KMS-11 (cell line): ENCODE data around the gene SLK.

ENCODE experiments used
- H2AFZ ChIP-seq: fragments of 200-600 bp; sonication (generic); 2 replicates; pipeline ENCODE4 v1.6.1; 2016; ENCODE audit warnings: antibody characterized with exemption, mixed run types, low read depth
- H3K27ac ChIP-seq: fragments of 200-600 bp; sonication (generic); 2 replicates; pipeline ENCODE4 v1.6.1; 2016; ENCODE audit warnings: mild to moderate bottlenecking, mixed run types
- H3K27me3 ChIP-seq: fragments of 200-600 bp; sonication (generic); 2 replicates; pipeline ENCODE4 v1.6.1; 2017; ENCODE audit warnings: mild to moderate bottlenecking, low read depth, mixed run types, moderate library complexity; ENCODE audit not compliant: insufficient read depth
- H3K36me3 ChIP-seq: fragments of 200-600 bp; sonication (generic); 2 replicates; pipeline ENCODE4 v1.6.1; 2017; ENCODE audit warnings: mild to moderate bottlenecking, mixed run types; ENCODE audit not compliant: insufficient read depth
- H3K4me1 ChIP-seq: fragments of 200-600 bp; sonication (generic); 2 replicates; pipeline ENCODE4 v1.6.1; 2016; ENCODE audit warnings: mild to moderate bottlenecking, low read depth, mixed run types; ENCODE audit not compliant: poor library complexity, severe bottlenecking
- H3K4me2 ChIP-seq: fragments of 200-600 bp; sonication (generic); 2 replicates; pipeline ENCODE4 v1.7.0; 2016; ENCODE audit warnings: mild to moderate bottlenecking, mixed run types
- H3K4me3 ChIP-seq: fragments of 200-600 bp; sonication (generic); IDR thresholded peaks from 2 replicates; pipeline ENCODE4 v1.6.1; 2017; ENCODE audit warnings: low read depth, low read length, mixed read lengths; ENCODE audit not compliant: insufficient read depth
- H3K79me2 ChIP-seq: fragments of 200-600 bp; sonication (generic); 2 replicates; pipeline ENCODE4 v1.6.1; 2016; ENCODE audit warnings: low read depth, mixed run types; ENCODE audit not compliant: insufficient read depth
- H3K9ac ChIP-seq: fragments of 200-600 bp; sonication (generic); 2 replicates; pipeline ENCODE4 v1.6.1; 2016; ENCODE audit warnings: mild to moderate bottlenecking, mixed run types
- H4K20me1 ChIP-seq: fragments of 200-600 bp; sonication (generic); 2 replicates; pipeline ENCODE4 v1.6.1; 2016; ENCODE audit warnings: mild to moderate bottlenecking, mixed run types; ENCODE audit not compliant: insufficient read depth
- TF ChIP-seq, protein P1 (sequence below): fragments of 200-600 bp; sonication (generic); conservative IDR thresholded peaks from 2 replicates; pipeline ENCODE4 v1.6.1; 2017; ENCODE audit warnings: low read depth, mild to moderate bottlenecking, antibody characterized with exemption, low read length, moderate library complexity, mixed read lengths

Gene SLK

DNA sequence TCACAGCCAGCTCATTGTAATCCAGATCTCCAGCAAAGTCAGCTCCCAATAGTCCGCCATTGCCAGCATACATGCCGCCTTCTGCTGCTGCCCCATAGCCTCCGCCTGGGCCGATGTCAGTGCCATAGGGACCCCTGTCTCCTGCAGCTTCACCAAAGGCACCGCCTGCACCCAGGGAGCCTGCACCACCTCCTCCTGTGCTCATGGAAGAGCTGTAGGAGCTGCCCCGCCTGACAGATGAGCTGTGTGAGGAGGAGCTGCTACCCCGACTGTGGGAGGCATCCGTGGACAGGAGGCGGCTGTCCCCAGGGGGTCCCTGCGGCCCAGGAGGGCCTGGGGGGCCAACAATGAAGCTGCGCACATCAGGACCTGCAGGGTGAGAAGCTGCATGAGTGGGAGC lies 67.0 kb downstream of the SLK start:
- Histone ChIP-seq H4K20me1 (no peaks in the 10 kb centered on the region), H3K79me2 (no peaks in the 10 kb centered on the region), H3K36me3 (no peaks in the 10 kb centered on the region), H3K4me2 (no peak overlapping the region), H2AFZ (no peak overlapping the region), H3K4me3 (no peak overlapping the region), H3K4me1 (no peaks in the 10 kb centered on the region), H3K27ac (no peak overlapping the region), H3K9ac (no peak overlapping the region), H3K27me3 (no peaks in the 10 kb centered on the region)
- TF ChIP-seq, protein P1, sequence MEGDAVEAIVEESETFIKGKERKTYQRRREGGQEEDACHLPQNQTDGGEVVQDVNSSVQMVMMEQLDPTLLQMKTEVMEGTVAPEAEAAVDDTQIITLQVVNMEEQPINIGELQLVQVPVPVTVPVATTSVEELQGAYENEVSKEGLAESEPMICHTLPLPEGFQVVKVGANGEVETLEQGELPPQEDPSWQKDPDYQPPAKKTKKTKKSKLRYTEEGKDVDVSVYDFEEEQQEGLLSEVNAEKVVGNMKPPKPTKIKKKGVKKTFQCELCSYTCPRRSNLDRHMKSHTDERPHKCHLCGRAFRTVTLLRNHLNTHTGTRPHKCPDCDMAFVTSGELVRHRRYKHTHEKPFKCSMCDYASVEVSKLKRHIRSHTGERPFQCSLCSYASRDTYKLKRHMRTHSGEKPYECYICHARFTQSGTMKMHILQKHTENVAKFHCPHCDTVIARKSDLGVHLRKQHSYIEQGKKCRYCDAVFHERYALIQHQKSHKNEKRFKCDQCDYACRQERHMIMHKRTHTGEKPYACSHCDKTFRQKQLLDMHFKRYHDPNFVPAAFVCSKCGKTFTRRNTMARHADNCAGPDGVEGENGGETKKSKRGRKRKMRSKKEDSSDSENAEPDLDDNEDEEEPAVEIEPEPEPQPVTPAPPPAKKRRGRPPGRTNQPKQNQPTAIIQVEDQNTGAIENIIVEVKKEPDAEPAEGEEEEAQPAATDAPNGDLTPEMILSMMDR, result no peak

DNA sequence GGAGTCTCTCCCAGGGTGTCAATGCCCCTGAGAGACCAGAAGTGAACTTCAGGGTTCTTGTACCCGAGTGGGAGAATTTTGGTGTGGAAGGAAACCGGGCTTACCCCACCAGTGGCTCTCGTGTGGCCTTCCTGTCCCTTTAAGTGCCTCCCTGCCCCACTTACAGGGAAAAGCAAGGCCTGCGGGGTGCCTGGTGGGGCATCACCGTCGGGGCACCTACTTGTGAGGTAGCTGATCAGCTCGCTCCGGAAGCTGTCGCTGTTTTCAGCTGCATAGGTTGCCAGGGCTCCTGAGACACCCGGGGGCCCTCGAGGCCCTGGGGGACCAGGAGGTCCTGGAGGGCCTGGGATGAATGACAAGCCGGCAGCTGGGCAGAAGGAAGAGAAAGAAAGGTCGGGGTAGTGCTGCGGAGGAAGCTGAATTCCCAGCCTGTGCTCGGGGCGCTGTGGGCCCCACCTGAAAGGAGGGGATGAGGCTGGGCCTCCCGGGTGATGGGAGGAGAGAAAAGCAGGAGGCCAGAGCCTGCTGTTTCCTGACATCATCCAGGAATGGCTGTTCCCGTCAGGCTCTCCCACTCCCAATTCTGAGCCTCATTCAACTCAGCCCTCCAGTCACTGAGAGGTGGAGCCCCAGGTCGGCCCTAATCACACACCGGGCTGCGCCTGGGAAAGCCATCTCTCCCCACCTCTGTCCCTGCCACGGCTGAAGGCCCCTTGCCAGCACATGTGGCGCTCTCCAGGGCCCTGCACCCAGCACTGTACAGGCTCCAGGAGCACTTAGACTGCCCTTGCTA lies 67.7 kb downstream of the SLK start:
- no peaks in the 10 kb centered on the region for H3K27me3 ChIP-seq
- H3K36me3 ChIP-seq, result no peaks in the 10 kb centered on the region
- no peak overlapping the region for H3K9ac ChIP-seq
- H3K79me2 ChIP-seq, result no peaks in the 10 kb centered on the region
- TF ChIP-seq, protein P1, result no peak
- H3K4me3 ChIP-seq, result no peak overlapping the region
- no peak overlapping the region for H3K4me2 ChIP-seq
- H3K4me1 ChIP-seq, result no peaks in the 10 kb centered on the region
- no peaks in the 10 kb centered on the region for H4K20me1 ChIP-seq
- H2AFZ ChIP-seq, result no peak overlapping the region
- H3K27ac ChIP-seq, result no peak overlapping the region

DNA sequence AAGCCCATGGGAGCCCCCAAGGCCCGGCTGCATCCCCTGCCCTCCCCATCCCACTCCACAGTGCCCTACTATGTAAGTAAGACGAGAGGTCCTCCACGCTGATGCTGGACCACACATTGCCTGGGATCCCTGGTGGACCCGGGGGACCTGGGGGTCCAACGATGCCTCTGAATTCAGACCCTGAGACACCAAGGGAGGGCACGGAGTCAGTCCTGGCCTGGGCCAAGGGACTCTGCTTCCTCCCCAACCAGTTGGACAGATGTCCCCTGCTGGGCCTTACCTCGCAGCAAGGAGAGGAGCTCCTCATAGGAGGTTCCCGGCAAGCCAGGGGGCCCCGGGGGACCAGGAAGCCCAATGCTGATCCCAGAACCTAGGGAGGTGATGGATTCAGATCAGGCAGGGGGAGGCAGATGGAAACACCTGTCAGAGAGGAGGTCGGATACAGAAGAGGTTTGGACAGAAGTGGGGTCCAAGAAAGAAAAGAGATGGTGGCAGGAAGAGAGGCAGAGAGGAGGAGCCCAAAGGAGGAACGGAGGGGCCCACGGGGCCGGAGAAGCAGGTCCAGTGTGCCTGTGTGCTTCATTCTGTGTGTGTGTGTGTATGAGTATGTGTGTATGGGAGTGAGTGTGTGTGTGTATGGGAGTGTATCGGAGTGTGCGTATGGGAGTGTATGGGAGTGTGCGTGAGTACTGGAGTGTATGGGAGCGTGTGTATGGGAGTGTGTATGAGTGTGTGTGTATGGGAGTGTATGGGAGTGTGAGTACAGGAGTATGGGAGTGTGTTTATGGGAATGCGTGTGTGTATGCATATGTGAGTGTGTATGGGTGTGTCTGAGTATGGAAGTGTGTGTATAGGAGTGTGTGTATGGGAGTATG lies 68.5 kb downstream of the SLK start:
- Histone ChIP-seq H3K27ac (no peak overlapping the region), H3K4me1 (no peaks in the 10 kb centered on the region), H3K4me2 (no peak overlapping the region), H4K20me1 (no peaks in the 10 kb centered on the region), H2AFZ (no peak overlapping the region), H3K36me3 (no peaks in the 10 kb centered on the region), H3K9ac (no peak overlapping the region), H3K4me3 (no peak overlapping the region), H3K27me3 (no peaks in the 10 kb centered on the region), H3K79me2 (no peaks in the 10 kb centered on the region)
- TF ChIP-seq, protein P1, result no peak

DNA sequence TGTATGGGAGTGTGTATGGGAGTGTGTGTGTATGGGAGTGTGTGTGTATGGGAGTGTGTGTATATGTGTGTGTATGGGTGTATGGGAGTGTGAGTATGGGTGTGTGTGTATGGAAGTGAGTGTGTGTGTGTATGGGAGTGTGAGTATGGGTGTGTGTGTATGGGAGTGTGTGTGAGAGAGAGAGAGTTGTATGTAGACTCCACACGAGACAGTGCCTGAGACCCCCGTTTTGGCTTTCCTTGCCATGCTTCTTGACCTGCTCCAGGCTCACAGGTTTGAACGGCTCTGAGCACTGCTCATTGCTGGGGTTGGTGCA lies 69.1 kb downstream of the SLK start:
- TF ChIP-seq, protein P1, result no peak
- H3K27ac ChIP-seq, result no peak overlapping the region
- H3K27me3 ChIP-seq, result no peaks in the 10 kb centered on the region
- H2AFZ ChIP-seq, result no peak overlapping the region
- no peaks in the 10 kb centered on the region for H3K4me1 ChIP-seq
- H3K4me3 ChIP-seq, result no peak overlapping the region
- no peak overlapping the region for H3K9ac ChIP-seq
- H3K4me2 ChIP-seq, result no peak overlapping the region
- no peaks in the 10 kb centered on the region for H3K79me2 ChIP-seq
- H4K20me1 ChIP-seq, result no peaks in the 10 kb centered on the region
- H3K36me3 ChIP-seq, result no peaks in the 10 kb centered on the region
